Left cardiac atrium (tissue), 4 donors: Measurements from ENCODE around the gene LRATD1. TPM values are rescaled to one million over a fixed set of nuclear protein-coding genes. Genes with fewer than 3 reads are reported as not detected.
"Not testable (repeated sequence)": the region's sequence is repeated elsewhere in the genome, so short reads cannot be mapped to it uniquely, and the experiment has no call there.

ENCODE experiments used
- ATAC-seq, 2 donors: fragments of 200-7000 bp; cut with Tn5 transposase; one replicate each; pipeline ENCODE4 v1.9.1; 2020; ENCODE audit warnings: mild to moderate bottlenecking in 2 of 2, moderate library complexity in 2 of 2
- DNase-seq: peaks from one replicate; pipeline ENCODE4 v3.0.0-alpha.2; 2020
- intact Hi-C, 2 donors: fragments of 100-400 bp; cut with DNase I; formaldehyde crosslinking; loops; one replicate each; pipeline versions ENCODE4 v1.14.1 to v1.15.1; 2022 to 2023
- long read RNA-seq: library from polyadenylated mRNA; unstranded; transcript quantifications from one replicate; pipeline ENCODE4 v2.0.0, GENCODE V29; 2021
- total RNA-seq, 2 donors: library from RNA; stranded (reverse); fragmentation: NEBNext Ultra II Directional; extraction: Animal tissue kit (Norgen Biotek cat#: 25700); gene quantifications; one replicate each; pipeline ENCODE4 v1.2.1, GENCODE V29; 2021
- donor health status: DM: no; HTN: yes; CAD: no.
- donor health status: DM: no; HTN: yes; CAD: no; lungs with severe emphysema.
- donor health status: DM: yes; HTN: yes; CAD: no.
- donor health status: Dilated cardiomyopathy.

The LRATD1 gene, protein sequence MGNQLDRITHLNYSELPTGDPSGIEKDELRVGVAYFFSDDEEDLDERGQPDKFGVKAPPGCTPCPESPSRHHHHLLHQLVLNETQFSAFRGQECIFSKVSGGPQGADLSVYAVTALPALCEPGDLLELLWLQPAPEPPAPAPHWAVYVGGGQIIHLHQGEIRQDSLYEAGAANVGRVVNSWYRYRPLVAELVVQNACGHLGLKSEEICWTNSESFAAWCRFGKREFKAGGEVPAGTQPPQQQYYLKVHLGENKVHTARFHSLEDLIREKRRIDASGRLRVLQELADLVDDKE
- total RNA-seq, result 1 to 10 TPM in 1 of 2 donors, under 1 TPM in 1; 0.80 to 2.9 TPM
- long read RNA-seq, partial matches to known transcripts, result 0 of 5 reads
- long read RNA-seq, other reads (novel, unspliced or antisense), result 4 of 5 reads

DNA sequence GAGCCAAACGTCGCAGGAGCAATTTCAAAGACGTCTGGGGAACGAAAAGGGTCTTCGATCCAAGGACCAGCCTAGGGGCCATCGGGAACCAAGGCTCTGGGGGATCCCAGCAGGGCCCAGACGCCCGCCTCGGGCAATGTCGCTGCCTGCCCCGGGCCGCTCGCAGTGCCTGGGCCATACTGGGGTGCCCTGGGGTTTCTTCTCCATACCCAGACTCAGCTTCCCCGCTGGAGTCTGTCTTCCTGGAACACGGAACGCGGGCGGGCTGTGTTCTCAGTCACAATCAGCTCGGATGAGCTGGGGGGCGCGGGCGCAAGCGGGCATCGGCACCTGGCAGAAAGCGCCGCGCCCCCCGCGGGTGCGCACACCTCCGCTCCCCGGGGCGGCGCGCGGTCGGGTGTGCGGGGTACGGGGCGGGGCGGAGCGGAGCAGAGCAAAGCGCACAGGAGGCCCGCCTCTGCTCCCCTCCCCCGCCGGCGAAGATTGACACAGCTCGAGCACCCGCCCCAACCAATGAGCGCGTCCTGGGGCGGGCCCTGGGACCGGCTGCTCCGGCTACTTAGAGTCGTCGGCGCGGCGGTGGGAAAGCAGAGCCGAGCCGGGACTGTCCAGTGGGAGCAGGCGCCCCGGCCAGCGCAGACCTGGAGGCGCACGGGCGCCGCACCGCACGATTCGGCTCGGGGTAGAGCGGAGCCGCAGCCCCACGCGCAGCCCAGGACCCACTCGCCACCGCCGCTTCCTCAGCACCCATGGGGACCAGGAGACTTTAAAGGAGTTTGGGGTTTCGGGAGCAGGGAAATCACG is at the start of gene LRATD1:
TSS of gene LRATD1 (plus strand) at position 585 of the 804 bp plus-strand sequence. CDS start 1,263 bp downstream, outside the sequence.
- peak; percentile 82 to 92 for ATAC-seq
- peak; percentile 92 for DNase-seq
- intact Hi-C loops, result no loop called here

DNA sequence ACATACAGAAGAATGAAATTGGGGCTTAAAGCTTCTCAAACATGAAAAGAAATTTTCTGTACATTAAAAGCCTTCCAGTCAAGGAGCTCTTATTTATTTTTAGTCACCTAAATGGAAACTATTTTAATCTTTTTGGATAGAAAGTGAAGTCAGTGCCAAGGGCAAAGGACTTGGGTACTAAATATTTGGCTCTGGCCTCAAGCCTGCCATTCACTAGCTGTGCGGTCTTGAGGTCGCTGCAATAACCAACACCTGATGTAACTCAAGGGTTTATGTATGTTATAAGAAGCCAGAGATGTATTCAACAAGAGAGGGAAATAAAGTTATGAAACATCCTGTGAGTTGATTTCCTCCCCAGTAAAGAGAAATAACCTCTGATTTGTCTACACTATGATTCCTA is 49.5 kb upstream of the LRATD1 start:
- DNase-seq (no peak), ATAC-seq (no peak)
- intact Hi-C loops, result no loop called here

DNA sequence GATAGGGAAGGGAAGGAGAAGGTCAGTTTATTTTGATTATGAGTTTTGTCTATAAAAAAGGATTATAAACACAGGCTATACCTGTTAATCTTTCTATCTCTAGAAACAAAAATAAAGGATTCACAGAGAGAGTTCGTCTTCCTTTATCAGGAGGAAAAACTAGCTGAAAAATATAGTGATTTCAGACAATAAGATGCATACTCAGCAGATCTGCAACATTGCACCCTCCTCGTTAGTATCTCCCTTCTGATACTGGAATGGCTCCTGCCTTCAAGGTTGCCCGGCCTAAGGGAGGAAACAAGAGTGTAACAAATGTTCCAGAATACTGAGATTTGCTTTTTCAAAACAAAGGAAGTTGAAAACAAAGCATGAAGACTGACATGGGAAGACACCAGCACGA is 48.7 kb upstream of the LRATD1 start:
- ATAC-seq, result no peak
- intact Hi-C loops, result no loop called here
- DNase-seq, result no peak

DNA sequence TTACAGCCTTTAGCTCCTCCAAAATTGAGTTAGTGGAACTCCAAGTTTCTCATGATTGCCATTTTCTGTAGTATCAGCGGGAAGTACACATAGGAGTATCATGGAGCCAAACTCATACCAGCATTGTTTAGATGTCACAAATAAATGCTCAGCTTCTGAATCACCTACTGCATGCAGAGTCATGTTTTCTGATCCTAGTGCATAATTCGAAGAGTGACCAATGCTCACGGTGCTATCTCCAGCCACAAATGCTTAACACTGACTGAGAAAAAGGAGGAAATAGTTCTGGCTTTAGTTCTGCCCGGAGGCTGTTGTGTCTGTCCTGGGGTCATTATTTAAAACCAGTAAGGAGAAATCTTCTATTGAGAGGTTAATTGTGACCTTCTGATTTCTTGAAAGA is 45.4 kb upstream of the LRATD1 start:
- ATAC-seq (no peak), DNase-seq (no peak)
- intact Hi-C loops, result no loop called here

DNA sequence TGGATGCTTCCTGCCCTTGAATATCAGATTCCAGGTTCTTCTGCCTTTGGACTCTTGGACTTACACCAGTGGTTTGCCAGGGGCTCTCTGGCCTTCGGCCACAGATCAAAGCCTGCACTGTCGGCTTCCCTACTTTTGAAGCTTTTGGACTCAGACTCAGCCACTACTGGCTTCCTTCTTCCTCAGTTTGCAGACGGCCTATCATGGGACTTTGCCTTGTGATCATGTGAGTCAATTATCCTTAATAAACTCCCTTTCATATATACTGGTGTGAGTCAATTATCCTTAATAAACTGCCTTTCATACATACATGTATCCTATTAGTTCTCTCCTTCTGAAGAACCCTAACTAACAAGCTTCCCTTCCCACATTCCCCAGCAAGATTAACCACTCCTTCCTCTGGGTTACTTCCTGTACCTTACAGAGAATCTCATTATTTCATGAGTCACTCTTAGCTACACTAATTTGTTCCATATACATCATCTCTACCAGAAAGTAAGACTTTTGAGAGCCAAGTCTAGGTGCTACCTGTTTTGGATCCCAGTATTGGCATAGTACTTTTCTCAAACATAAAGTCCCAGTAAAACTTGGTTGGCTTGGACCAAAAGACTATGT is 31.3 kb upstream of the LRATD1 start:
- intact Hi-C loops, result no loop called here
- no peak for ATAC-seq

DNA sequence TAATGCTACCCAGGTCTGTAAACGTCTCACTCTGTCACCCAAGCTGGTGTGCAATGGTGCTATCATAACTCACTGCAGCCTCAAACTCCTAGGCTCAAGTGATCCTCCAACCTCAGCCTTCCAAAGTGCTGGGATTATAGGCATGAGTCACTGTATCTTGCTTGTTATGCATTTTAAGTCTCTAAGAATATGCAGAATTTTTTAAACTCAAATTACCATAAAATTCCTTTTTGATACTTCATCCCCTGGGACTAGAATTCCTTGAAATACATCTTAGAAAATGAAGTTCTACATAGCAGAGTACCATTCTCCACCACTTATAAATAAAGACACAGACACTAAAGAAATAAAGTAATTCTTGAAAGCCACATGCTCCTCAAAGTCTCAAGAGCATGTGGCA is 30.2 kb upstream of the LRATD1 start:
- DNase-seq, result no peak
- intact Hi-C loops, result no loop called here
- ATAC-seq, result no peak

More for the DNA sequence above, 31.3 kb upstream of the LRATD1 start:
- no peak for DNase-seq

DNA sequence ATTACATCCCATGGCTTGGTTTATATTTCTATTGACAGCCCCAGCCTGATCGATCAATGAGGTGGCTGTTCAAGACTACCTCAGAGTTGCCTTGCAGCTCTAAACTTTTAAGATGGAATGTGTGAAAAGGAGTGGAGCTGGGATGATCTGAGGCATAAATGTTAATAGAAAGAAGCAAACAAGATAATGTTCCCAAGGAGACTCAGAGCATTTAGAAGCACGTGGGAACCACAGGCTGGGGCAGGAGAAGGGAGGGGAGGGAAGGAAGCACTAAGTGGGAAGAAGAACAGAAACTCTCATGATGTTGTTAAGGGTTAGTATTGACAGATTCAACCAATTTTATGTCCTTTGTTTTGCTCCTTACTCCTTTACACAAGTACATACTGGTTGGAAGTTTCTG is 28.8 kb upstream of the LRATD1 start:
- no peak for ATAC-seq

DNA sequence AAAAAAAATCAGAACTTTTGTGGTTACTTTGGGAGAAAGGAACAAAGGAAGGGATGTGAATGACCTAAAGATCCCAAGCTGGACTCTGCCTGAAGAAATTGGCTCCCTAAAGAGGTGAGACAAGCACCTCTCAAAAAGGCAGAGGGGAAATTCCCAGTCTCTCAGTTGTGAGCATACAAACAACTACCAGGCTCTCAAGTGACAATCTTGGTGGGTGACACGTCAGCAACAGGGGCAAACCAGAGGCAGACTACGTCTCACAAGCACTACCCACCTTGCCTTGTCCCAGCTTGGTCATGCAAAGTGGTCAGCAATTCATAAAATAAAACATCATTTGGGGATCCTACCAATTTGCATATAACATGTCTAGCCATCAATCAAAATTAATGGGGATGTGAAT is 24.3 kb upstream of the LRATD1 start:
- intact Hi-C loops, result no loop called here
- no peak for ATAC-seq
- DNase-seq, result no peak

More for the DNA sequence above, 28.8 kb upstream of the LRATD1 start:
- intact Hi-C loops, result no loop called here
- DNase-seq, result no peak

DNA sequence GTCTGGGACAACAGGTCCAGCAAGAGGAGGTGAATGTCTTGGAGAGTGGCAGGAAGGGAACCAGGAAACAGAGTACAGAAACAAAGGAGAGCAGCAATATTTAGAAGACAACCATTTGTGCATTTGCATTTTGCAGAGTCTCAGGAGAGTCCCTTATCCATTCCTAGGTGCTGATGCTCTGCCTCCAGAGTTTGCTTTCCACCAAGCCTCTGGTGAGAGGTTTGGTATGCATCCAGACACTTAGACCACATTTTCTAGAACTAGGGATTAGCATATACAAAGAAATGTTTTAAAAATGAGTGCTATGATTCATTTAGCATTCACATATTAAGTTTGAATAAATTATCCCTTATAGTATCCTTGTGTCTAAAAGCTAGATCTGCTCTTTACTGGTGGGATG is 18.5 kb upstream of the LRATD1 start:
- intact Hi-C loops, result no loop called here
- no peak for DNase-seq
- no peak for ATAC-seq

DNA sequence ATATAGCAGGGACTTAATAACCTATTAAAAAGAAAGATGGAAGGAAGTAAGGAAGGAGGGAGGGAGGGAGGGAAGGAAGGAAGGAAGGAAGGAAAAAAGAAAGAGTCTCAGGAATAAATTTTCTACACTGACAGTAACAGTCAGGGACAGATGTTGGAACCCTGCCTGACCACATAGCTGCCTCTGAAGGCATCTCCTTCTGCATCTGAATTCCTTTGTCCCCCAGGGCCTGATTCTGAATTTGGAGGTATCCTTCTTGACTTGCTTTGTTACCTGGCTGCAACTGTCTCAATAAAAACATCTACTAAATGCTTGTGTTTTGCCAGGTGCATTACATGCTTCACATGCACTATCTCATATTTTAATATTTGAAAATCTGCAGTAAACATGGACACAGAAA is 17.4 kb upstream of the LRATD1 start:
- intact Hi-C loops, result no loop called here
- DNase-seq, result no peak
- no peak for ATAC-seq

DNA sequence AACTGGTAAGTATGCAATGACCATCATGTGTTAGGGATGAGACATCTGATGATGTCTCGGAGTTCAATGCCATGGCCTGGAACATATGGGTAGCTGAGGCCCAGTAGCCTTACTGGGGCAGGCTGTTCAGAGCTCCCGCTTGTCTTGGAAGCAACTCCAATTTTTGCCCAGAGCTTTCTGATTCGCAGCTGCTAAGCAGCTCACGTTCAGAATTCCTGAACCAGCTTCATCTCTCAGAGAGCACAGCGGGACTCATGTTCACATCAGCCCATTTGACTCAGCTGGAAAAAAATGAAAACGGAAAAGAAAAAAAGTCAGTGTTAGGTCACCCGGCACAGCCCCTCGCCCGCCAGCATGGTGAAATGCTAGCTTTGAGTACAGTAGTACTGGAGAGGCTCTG is 16.8 kb upstream of the LRATD1 start:
- ATAC-seq, result no peak
- intact Hi-C loops, result no loop called here
- DNase-seq, result no peak

DNA sequence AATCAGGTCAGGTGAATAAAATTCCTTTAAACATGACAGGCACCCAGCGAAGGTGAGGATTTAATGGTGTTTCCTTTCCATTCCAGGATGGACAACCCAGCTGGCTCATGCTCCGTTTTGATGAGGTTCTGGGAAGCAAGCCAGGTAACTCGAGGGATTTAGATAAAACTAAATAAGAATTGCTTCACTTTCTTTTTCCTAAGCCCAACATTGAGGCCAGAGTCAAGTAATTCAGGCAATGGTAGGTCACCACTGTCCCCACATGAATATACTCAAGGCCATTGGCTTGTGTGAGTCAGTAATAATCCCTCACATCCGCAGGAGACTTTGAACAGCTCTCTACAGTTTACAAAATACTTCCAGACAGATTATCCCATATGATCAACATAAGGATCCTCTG is 16.2 kb upstream of the LRATD1 start:
- no peak for ATAC-seq
- intact Hi-C loops, result no loop called here
- no peak for DNase-seq

DNA sequence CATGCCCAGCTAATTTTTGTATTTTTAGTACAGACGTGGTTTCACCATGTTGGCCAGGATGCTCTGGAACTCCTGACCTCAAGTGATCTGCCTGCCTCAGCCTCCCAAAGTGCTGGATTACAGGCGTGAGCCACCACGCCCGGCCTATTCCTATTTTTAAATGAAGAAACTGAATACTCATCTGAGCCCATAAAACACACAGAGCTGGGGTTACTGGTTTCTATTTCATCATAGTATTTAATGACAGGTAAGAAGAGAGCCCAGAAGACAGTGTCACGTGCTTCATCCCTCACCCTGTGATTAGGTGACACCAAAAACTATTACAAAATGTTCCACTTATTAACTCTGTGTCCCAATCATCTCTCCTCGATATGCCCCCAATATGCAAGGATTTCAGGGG is 15.6 kb upstream of the LRATD1 start:
- no peak for DNase-seq
- ATAC-seq, result no peak
- intact Hi-C loops, result no loop called here

DNA sequence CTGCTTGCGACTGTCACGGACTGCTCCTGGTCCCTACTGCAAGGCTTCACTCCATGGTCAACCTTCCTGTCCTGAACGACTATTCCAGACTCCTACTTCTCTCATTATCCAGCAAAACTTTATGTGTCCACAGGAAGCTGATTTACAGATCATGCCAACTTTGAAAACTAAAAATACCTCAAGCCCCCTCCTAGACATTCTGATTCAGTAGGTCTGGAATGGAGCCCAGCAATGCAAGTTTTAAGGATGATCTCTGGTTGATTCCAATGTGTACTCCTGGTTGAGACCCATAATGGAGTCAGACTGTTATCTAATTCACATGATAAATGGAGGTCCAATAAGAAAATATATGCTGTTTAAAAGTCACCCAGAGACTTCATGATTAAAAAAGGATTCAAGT is 13.1 kb upstream of the LRATD1 start:
- DNase-seq (no peak), ATAC-seq (no peak)
- intact Hi-C loops, result no loop called here

DNA sequence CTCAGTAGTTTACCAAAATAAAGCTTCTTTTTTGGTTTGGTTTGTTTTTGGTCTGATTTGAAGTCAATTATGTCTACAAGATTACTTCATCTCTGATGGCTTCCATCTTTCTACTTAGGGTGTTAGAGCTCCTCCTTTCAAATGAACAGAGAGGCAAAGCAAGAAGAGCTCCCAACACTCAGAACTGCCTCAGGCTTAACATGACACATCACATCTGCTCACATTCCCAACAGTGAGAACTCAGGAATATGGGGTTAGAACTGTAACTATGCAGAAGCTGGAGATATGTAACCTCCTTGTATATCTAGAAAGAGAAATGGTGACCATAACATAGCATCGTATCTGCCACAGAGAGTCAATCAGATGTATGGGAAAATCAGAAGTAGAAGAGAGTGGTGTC is 11.4 kb upstream of the LRATD1 start:
- intact Hi-C loops, result no loop called here
- ATAC-seq, result no peak
- no peak for DNase-seq

DNA sequence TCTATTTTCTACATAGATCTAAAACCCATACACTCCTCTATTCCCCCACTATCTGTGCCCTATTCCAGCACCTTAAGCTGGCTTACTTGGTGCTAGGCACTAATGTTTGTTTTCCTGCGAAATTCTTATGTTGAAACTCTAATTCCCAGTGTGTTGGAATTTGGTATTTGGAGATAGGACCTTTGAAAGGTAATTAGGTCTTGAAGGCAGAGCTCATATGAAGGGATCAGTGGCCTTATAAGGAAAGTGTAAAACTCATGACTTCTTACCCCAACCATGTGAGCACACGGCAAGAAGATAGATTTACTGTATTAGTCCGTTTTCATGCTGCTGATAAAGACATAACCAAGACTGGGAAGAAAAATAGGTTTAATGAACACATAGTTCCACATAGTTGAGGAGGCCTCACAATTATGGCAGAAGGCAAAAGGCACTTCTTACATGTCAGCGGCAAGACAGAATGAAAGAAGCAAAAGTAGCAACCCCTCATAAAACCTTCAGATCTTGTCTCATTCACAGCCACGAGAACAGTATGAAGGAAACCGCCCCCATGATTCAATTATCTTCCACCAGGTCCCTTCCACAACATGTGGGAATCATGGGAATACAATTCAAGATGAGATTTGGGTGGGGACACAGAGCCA is 10.5 kb upstream of the LRATD1 start:
- no peak for DNase-seq
- no peak for ATAC-seq
- intact Hi-C loops, result no loop called here

DNA sequence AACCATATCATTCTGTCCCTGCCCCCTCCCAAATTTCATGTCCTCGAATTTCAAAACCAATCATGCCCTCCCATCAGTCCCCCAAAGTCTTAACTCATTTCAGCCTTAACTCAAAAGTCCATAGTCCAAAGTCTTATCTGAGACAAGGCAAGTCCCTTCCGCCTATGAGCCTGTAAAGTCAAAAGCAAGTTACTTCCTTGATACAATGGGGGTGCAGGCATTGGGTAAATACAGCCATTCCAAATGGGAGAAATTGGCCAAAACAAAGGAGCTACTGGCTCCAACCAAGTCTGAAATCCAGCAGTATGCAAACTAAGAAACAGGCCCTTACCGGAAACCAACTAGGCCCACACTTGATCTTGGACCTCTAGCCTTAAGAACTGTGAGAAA is 10.0 kb upstream of the LRATD1 start:
- intact Hi-C loops, ATAC-seq, DNase-seq: not testable (repeated sequence)

DNA sequence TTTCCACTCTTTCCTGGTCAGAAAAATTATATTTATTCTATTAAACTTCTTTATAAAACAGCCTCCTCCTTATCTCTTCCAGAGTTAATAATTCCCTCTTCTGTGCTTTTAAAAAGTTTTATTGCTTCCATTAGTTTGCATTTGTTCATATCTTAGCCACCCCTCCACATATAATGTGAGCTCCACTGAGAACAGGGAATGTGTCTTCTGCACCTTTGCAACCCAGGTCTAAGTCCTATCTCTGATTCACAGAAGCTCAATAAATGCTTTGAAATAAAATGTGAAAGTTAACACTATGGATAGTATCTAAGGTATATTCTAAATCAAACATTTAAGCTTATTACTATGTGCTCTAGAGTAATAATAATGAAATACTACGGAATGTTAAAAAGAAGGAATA is 9.3 kb upstream of the LRATD1 start:
- ATAC-seq, result no peak
- no peak for DNase-seq
- intact Hi-C loops, result no loop called here

DNA sequence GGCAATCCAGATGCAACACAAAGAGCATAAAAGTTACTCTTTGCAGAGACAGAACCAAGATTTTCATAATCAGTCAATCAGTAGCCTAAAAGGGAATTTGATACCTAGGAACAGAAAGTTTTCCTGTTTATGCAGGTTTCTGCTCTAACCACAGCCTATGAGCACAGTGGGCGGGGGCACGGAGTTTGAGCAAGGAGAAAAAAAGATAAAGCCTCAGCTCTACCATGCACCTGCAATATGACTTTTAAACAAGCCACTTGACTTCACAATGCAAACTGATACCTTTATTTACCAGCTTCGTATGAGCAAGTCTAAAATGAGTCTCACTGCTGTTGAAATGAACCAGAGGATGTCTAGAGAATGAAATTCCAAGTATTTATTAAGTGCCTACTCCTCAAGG is 5.6 kb upstream of the LRATD1 start:
- DNase-seq, result no peak
- no peak for ATAC-seq
- intact Hi-C loops, result no loop called here

DNA sequence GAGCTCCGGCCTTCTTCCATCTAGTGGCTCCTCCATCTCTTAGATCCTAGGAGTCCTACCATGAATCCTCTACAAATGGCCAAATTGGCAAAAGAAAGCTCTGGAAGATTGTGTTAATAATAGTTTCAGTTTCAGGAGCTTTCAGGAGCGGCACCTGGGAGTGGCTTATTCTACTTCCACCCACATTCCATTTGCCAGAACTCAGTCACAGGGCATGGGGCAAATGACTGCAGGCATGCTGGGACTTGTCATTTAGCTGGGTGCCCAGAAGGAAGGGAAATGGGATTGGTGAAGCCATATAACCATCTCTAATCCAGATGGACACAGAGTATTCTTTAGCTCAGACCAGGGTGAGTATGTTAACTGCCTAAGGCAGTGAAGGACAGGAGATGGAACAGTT is 3.6 kb upstream of the LRATD1 start:
- DNase-seq (no peak), ATAC-seq (no peak)
- intact Hi-C loops, result no loop called here
